ENCODE results near the gene HSD3B7. TPM values are rescaled to one million over a fixed set of nuclear protein-coding genes. Genes with fewer than 3 reads are reported as not detected.

The HSD3B7 gene
- polyA plus RNA-seq, 3 donors: 23.3 to 31.2 (median 26.8) TPM

- H3K27ac ChIP-seq (ENCODE audit: low read depth, low read length): no peak overlapping the region
- 83 to 84% (median 84%) methylated on average over 17 of the region's 17 CpGs for WGBS, 3 donors
Observed at GRCh38 chr16:30977502-30977901, 7.5 kb upstream of the HSD3B7 start.

DNA sequence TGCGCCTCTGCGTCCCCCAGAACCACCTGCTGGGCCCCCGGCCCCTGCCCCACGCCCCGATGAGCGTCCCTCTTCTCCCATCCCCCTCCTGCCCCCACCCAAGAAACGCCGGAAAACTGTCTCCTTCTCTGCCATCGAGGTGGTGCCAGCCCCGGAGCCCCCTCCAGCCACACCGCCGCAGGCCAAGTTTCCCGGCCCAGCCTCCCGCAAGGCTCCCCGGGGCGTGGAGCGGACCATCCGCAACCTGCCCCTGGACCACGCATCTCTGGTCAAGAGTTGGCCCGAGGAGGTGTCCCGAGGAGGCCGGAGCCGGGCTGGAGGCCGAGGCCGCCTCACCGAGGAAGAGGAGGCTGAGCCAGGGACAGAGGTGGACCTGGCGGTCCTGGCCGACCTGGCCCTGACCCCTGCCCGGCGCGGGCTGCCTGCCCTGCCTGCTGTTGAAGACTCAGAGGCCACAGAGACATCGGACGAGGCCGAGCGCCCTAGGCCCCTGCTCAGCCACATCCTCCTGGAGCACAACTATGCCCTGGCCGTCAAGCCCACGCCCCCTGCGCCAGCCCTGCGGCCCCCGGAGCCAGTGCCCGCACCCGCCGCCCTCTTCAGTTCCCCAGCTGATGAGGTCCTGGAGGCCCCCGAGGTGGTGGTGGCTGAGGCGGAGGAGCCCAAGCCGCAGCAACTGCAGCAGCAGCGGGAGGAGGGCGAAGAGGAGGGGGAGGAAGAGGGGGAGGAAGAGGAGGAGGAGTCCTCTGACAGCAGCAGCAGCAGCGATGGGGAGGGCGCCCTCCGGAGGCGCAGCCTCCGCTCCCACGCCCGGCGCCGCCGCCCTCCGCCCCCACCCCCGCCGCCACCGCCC is 5.6 kb upstream of the HSD3B7 start:
- H3K27ac ChIP-seq (ENCODE audit: low read depth, low read length): no peak overlapping the region
- 90 to 94% (median 91%) methylated on average over 48 to 62 of the region's 62 CpGs for WGBS, 3 donors

GRCh38 chr16:30980023-30980371 is 5.0 kb upstream of the HSD3B7 start:
- no peak overlapping the region for H3K27ac ChIP-seq (ENCODE audit: low read depth, low read length)
- WGBS, 3 donors: 89 to 94% (median 94%) methylated on average over 11 to 15 of the region's 15 CpGs

DNA sequence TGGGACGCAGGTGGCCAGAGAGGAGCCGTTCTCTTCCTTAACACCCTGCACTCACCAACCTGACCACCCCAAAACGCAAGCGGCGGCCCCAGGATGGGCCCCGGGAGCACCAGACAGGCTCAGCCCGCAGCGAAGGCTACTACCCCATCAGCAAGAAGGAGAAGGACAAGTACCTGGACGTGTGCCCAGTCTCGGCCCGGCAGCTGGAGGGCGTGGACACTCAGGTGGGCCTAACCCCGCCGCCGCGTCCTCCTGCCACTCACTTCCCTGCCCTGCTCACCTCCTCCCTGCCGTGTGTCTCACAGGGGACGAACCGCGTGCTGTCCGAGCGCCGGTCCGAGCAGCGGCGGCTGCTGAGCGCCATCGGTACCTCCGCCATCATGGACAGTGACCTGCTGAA is 4.6 kb upstream of the HSD3B7 start:
- H3K27ac ChIP-seq (ENCODE audit: low read depth, low read length): no peak overlapping the region
- WGBS, 3 donors: 86 to 92% (median 90%) methylated on average over 24 to 29 of the region's 29 CpGs

DNA sequence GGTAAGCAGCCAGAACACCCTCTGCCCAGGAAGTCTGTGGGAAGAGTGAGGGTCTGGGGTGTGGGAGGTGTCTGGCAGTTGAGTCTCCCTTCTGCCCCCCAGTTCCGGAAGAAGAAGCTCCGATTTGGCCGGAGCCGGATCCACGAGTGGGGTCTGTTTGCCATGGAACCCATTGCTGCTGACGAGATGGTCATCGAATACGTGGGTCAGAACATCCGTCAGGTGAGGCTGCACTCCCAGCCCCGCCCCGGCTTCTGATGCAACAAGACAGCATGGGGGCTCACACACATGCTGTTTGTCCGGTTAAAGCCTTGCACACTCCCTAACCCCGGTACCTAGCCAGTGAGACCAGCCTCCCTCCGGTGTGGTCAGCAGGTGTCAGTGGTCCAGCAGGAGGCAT is 4.0 kb upstream of the HSD3B7 start:
- no peak overlapping the region for H3K27ac ChIP-seq (ENCODE audit: low read depth, low read length)
- WGBS, 3 donors: 95 to 98% (median 95%) methylated on average over 14 of the region's 14 CpGs

GRCh38 chr16:30982548-30983288 is 2.3 kb upstream of the HSD3B7 start:
- WGBS, 3 donors: 67 to 80% (median 78%) methylated on average over 17 of the region's 17 CpGs
- no peak overlapping the region for H3K27ac ChIP-seq (ENCODE audit: low read depth, low read length)

DNA sequence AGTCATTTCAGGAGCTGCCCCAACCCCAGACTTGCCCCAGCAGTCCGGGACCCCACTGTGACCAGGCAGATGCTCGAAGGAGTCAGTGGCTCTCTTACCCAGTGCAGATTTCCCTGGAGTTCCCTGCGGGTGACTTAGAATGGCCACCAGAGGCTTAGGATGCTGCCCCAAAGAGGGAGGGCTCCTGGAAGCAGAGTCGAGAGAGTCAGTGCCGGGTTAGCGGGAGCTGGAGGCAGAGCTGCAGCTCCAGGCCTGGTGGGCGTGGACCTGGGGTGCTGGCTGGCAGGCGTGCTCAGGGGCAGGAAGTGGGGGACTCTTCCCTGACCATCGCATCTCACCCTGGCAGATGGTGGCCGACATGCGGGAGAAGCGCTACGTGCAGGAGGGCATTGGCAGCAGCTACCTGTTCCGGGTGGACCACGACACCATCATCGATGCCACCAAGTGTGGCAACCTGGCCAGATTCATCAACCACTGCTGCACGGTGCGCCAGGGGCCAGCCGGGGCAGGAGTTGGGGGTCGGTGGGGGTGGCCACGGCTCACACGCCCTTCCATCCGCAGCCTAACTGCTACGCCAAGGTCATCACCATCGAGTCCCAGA is 1.6 kb upstream of the HSD3B7 start:
- WGBS, 3 donors: 79 to 87% (median 83%) methylated on average over 21 to 25 of the region's 25 CpGs
- H3K27ac ChIP-seq (ENCODE audit: low read depth, low read length): no peak overlapping the region

DNA sequence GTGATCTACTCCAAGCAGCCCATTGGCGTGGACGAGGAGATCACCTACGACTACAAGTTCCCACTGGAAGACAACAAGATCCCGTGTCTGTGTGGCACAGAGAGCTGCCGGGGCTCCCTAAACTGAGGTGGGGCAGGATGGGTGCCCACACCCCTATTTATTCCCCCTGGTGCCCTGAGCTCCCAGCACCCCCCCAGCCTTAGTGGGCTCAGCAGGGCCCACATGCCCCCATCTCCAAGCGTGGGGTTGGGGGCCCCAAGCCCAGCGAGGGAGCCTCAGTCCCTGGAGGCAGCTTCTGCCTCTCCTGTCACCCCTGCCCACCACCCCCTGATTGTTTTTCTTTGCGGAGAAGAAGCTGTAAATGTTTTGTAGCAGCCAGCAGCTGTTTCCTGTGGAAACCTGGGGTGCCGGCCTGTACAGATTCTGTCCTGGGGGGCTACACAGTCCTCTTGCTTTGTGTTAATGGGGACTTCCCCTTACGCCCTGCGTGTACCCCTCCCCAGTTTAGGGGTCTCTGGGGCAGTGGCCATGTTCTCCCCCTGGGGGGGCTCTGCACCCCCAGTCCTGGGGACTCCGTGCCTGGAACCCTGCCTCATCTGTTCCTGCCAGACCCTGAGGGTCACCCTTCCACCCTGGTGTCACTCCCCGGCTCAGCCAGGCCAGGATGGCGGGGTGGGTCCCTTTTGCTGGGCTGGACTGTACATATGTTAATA is 953 bp upstream of the HSD3B7 start:
- H3K27ac ChIP-seq (ENCODE audit: low read depth, low read length): no peak overlapping the region
- 75 to 87% (median 78%) methylated on average over 14 of the region's 14 CpGs for WGBS, 3 donors

GRCh38 chr16:30985401-30986128 is 558 bp downstream of the HSD3B7 start:
- 25 to 57% (median 56%) methylated on average over 19 to 20 of the region's 20 CpGs for WGBS, 3 donors
- H3K27ac ChIP-seq (ENCODE audit: low read depth, low read length): no peak overlapping the region

DNA sequence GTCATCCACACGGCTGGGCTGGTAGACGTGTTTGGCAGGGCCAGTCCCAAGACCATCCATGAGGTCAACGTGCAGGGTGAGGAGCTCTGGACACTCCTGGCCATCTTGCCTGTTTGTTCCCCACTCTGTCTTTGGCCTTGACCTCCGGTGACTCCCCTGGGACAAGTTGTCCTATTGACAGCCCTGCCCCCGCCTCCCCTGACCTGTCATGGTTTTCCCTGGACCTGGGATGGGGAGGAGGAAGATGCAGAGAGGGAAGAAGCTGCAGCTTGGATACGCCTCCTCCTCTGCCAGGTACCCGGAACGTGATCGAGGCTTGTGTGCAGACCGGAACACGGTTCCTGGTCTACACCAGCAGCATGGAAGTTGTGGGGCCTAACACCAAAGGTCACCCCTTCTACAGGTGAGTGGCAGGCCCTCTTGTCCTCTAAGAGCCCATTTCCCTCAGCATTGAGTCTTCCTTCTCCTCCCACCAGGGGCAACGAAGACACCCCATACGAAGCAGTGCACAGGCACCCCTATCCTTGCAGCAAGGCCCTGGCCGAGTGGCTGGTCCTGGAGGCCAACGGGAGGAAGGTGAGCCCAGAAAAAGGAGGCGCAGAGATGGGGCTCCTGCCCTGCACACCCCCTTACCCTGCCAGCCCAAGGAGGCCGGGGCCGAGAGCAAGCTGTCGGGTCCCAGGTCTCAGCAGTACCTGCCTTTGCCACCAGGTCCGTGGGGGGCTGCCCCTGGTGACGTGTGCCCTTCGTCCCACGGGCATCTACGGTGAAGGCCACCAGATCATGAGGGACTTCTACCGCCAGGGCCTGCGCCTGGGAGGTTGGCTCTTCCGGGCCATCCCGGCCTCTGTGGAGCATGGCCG is 1.4 kb downstream of the HSD3B7 start:
- H3K27ac ChIP-seq (ENCODE audit: low read depth, low read length): no peak overlapping the region
- WGBS, 3 donors: 88 to 92% (median 89%) methylated on average over 28 to 29 of the region's 29 CpGs

- WGBS, 3 donors: 92 to 96% (median 94%) methylated on average over 30 of the region's 30 CpGs
- H3K27ac ChIP-seq (ENCODE audit: low read depth, low read length): no peak overlapping the region
Observed at GRCh38 chr16:30987581-30988190, 2.7 kb downstream of the HSD3B7 start.

GRCh38 chr16:30989469-30990047 is 4.6 kb downstream of the HSD3B7 start:
- WGBS, 3 donors: 80 to 88% (median 82%) methylated on average over 23 of the region's 23 CpGs
- no peak overlapping the region for H3K27ac ChIP-seq (ENCODE audit: low read depth, low read length)

DNA sequence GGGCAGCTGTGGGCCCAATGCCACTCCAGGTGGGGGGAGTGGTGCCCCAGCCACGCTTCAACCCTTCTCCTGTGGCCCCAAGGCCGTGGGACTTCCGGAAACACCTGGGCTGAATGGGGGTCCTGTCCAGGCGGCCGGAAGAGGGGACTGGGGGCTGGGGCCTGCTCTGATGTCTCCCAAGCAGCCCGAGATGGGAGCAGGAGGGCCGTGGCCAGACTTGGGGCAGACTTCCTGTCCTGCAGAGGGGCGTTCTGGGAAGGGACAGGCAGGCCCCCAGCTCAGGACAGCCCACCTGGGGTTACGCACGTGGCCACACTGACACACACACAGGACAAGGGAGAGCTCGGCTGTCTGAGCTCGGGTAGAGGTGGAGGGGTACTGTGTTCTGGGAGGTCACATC is 5.1 kb downstream of the HSD3B7 start:
- WGBS, 3 donors: 72 to 78% (median 73%) methylated on average over 11 to 12 of the region's 12 CpGs
- no peak overlapping the region for H3K27ac ChIP-seq (ENCODE audit: low read depth, low read length)

DNA sequence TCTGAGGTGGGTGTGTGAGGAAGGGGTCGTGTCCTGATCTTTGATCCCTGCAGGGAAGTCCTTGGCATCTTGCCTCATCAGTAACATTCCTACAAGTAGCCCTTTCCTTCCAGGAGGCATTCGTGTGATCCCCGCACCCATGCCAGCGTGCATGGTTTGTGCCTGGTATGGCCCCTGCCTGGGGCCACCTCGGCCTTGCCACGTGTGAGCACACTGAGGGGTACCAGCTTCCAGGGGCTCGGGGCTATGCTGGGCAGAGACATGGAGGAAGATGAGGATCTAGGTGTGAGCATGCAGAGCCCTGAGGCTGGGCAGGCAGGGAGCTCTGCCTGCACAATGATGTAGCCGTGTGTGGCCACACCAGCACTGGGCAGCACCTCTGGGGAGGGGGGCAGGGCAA is 6.0 kb downstream of the HSD3B7 start:
- WGBS, 3 donors: 71 to 85% (median 85%) methylated on average over 8 of the region's 8 CpGs
- H3K27ac ChIP-seq (ENCODE audit: low read depth, low read length): no peak overlapping the region

GRCh38 chr16:30992276-30992780 is 7.3 kb downstream of the HSD3B7 start:
- H3K27ac ChIP-seq (ENCODE audit: low read depth, low read length): no peak overlapping the region
- WGBS, 3 donors: 85 to 88% (median 87%) methylated on average over 18 to 21 of the region's 21 CpGs
